ENCODE results near the gene MMP20.

The MMP20 gene

DNA sequence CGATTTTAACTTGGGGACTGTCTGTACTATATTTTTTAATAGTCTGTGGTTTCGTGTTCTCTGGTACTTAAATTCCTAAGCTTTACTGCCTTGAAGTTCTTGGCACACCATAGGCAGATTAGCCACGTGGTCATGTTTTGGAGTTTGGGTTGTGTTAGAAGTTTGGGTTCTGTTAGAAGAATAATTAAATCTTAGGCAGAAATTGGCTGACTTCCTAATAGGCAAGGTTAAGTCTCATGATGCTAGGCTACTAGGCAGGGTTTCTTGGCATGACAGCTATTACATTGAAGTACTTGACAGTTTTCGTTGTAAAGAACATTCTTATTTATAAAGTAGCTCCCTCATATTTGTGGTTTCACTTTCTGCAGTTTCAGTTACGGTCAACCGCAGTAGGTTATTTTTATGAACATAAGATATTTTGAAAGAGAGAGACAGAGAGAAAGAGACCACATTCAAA, 64.5 kb downstream of the MMP20 start:
- peak; percentile 16 for DNase-seq (ENCODE audit: insufficient read length, low spot score)
- peak; percentile 94 for FAIRE-seq

DNA sequence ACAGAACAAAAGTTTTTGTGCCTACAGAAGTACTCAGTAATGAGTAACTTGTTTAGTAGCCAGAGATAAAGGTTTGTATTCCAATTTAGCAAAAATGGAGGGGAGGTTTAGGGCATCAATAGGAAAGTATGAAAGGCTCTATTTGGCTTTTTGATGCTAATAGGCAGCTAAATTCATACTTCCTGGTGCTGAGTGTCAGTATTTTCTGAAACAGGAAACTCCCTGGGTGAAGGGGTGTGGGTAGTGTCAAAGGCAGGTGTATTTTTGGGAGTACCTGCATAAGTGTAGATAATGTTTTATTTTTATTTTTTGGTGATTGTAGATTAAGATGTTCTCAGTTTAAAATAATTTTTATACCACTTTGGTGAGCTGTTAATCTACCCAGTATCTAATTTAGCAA, 65.3 kb downstream of the MMP20 start:
- no peak for DNase-seq (ENCODE audit: insufficient read length, low spot score)
- peak; percentile 86 for FAIRE-seq

DNA sequence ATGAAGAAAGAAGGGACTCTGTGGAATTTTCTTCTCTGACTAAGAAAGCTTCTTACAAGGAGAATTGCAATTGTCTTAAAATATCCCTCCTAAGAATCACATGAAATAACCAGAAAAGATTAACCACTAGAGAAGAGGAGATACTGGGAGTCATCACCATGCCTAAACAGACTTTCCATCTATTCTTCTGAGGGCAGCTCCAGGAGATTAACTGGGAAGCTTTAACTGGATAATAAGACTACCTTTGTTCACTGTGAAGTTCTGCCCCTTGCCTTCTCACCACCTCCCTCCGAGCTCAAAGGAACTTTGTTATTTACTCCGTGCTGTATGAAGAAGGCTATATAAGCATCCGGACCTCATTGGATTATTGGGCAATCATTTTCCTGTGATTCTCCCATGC, 70.0 kb downstream of the MMP20 start:
- no peak for DNase-seq (ENCODE audit: insufficient read length, low spot score)
- no peak for FAIRE-seq

DNA sequence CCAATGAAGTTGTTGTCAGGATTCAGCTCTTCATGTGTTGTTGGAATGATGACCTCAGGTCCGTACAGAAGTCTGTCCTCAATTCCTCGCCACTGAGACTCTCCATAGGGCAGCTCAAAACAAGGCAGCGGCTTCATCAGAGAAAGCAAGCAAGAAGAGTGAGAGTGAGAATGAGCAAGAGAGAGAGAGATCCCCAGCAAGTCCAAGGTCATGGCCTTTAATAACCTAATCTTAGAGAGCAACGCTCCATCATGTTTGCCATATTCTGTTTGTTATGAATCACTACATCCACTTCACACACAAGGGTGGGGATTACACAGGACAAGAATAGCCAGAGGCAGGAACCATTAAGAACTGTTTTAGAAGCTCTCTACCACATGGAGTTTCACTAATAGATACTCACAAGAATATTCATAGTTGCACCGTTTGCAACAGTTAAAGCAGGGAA, 71.3 kb downstream of the MMP20 start:
- FAIRE-seq: peak; percentile 90
- DNase-seq (ENCODE audit: insufficient read length, low spot score): no peak

DNA sequence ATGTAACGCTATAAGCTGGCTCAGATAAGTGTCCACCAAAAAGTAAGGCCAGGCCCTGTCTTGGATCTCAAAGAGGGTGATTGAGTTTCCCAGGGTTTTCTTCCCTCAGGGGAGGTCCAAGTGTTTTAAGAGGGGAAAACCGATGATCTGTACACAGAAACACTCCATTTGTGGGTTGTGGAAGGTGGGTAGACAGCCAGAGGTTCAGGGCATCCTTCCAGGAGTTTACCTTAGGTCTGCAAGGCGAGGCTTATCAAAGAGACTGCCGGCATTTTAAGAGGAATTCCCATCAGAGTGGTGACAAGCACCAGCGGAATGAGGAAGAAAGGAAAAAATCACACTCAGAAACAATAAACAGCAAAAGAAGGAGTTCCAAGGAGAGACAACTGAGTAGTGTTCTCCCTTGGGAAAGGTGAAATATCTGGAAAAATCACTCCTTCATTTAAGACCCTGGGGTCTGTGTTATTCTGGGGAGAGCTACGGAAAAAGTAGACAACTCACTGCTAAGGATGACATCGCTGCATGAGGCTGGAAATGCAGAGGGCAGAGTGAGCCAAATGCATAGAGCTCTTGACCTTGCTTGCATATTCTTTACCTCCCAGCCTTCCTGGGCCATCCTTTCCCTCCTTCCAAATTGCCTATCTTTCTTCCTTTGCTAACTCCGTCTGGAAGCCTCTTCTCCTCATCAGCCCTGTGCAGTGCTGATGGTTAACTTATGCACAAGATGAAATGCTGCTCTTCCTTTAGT, 72.5 kb downstream of the MMP20 start:
- FAIRE-seq: peak; percentile 58
- no peak for DNase-seq (ENCODE audit: insufficient read length, low spot score)

DNA sequence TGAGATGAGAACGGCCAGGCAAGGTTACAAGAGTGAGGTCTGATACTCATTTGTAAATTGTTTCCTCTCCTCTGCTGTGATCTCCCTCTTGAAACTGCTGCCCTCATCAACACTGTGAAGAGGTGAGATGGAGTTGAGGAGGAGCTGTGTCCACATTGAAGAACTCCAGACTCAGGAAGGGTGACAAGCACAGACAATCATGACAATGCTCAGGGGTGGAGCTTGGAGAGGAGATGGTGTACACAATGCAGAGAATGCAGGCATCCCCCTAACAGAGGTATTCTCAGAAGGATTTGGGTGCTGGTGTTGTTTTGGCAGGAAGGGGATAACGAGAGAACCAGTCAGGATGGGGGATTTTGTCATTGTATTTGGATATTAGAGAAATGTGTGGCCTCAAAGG, 73.1 kb downstream of the MMP20 start:
- FAIRE-seq (peak; percentile 79), DNase-seq (ENCODE audit: insufficient read length, low spot score) (no peak)

DNA sequence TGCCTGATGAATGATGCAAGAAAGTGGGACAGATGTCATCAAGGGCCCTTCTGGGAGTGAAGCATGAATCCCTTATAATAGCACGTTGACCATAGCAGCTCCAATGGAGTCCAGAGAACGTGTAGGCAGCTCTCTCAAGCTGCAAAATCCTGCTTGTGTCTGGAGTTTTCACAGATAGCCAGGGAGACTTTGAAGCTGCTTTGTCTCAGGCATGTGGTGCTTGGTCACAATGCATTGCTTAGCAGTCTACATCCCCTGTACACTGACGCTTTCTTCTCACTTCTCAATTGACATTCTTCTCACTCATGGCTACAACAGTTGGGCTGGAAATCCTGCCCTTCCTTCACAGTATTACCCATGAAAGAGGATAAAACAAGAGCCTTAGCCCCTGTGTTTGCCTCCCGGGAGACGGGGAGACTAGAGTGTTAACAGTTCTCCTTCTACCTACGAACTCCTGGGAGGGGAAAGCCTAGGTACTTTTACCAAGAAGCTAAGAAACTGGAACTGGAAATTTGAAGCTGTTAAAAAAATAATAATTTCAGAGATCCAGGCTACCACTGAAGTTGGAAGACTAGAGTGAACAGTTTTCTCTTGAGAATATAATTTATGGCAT, 73.9 kb downstream of the MMP20 start:
- DNase-seq (ENCODE audit: insufficient read length, low spot score) (no peak), FAIRE-seq (peak; percentile 60)

DNA sequence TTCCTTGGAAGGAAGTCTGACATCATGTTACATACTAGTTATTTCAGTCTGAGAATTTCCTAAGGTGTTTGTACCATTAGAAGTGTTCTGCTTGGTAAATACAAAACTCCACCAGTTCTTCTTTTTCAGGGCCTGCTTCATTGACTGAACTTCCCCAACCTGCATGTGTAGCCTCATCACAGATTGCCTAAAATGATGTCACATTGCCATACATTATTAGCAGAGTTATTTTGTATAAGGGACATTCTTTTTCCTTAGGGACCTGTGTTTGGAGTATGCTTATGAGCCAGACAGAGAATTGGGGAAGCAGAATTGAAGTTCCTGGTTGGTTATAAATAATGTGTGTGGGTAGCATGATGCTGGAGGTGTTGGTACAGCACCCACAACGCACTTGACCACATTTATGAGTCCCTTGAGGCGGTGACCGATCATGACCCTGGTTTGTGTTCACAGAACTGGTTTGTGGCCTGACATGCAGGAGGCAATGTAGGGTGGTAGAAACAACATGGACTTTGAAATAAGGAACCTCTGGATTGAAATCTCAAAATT, 78.1 kb downstream of the MMP20 start:
- DNase-seq (ENCODE audit: insufficient read length, low spot score): no peak
- peak; percentile 75 for FAIRE-seq

DNA sequence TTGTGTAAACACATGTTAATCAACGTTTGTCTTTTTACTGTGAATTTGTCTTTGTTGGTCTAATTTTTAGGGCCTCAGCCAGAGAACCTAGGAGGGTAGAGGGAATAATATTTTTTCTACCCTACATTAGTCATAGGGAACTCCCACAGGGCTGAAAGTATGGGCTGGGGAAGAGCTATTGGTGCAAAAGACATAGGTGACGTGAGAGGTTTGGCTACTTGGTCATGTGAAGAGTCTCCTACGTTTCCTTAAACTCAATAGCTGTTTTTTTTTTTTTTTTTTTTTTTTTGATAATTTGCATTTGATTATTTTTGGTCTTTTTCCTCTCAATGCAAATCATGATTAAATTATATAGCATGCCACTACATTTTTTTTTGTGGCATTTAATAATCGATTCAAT, 78.7 kb downstream of the MMP20 start:
- FAIRE-seq: peak; percentile 88
- DNase-seq (ENCODE audit: insufficient read length, low spot score): no peak

DNA sequence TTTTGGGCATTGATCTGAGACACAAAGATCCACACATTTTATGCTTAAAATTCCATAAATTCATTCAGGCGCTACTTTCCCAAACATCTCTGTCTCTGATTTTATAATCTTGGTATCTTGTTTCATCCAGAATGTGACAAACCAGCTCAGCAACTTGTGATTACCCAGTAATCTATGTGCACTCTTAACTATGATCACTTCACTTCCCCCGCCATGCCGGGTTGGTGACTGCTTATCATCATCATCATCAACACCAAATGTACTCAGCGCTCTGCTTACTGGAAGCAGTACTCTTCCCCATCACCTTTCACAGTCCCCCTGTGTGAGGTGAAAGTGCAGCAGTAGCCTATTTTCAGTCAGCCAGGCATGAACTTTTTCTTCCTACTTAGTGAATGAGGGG, 79.4 kb downstream of the MMP20 start:
- DNase-seq (ENCODE audit: insufficient read length, low spot score) (no peak), FAIRE-seq (no peak)

DNA sequence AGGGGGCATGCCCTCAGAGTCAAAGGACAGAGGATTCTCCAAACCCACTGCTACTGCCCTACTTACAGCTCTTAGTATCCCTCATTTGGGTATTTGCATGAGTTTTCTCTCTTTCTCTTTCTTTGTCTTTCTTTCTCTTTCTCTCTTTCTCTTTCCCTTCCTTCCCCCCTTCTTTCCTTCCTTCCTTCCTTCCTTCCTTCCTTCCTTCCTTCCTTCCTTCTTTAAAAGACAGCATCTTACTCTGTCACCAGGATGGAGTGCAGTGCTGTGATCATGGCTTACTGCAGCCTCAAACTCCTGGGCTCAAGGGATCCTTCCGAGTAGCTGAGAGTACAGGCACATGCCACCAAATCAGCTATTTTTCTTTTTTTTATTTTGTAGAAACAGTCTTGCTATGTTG, 80.5 kb downstream of the MMP20 start:
- no peak for DNase-seq (ENCODE audit: insufficient read length, low spot score)
- FAIRE-seq: peak; percentile 33

DNA sequence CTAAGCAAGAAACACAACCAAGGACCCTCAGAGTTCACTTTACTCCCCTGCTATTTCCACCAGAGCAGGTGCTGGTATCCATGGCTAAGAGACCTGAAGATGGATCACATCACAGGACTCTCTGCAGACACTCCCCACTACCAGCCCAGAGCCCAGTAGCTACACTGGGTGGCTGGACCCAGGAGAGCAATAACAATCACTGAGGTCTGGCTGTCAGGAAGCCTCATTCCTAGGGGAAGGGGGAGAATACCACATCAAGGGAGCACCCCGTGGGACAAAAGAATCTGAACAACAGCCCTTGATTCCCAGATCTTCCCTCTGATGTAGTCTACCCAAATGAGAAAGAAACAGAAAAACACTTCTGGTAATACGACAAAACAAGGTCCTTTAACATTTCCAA, 85.6 kb downstream of the MMP20 start:
- no peak for FAIRE-seq
- DNase-seq (ENCODE audit: insufficient read length, low spot score): no peak

DNA sequence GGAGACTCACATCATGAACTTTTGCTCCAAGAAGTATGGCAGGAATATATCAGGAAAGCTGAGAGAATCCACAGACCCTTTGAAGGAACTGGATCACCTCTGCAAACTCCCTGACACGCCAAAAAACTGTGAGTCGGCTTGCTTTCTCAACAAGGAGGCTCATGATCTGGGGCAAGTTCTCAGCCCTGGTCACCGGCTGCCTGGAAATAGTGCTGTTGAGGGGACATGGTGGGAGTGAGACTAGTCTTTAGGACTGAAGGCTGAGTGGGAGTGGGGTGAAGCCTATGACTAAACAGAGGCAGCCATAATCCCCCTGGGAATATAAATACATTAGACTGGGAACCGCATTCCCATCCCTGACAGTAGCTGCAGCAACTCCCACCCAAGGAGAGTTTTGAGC, 86.2 kb downstream of the MMP20 start:
- FAIRE-seq: no peak
- DNase-seq (ENCODE audit: insufficient read length, low spot score): no peak

DNA sequence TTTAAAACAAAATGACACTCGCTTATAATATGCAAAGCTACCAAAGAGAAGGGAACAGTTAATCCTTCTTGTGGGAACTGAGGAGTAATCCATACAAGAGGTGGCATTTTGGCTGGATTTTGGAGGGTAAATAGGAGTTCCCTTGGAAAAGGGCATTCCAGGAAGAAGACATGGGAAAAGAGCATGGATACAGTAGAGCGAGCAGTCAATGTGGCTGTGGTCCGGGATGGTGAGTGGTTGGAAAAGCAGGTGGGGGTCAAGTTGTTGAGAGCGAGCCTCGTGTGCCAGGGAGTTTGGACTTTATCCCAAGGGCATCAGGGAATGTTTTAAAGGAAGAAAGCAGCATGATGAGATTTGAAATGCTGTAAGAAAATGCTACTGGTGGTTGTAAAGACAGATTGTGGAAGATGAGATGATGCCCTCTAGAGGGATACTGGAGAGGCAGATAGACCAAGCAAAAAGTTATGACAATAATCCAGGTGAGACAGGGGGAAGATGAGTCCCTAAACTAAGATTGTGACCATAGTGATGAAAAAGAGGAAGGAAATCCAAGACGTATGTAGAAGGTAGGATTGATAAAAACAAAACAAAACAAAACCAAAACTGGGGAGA, 90.8 kb downstream of the MMP20 start:
- FAIRE-seq: peak; percentile 86
- DNase-seq (ENCODE audit: insufficient read length, low spot score): no peak

DNA sequence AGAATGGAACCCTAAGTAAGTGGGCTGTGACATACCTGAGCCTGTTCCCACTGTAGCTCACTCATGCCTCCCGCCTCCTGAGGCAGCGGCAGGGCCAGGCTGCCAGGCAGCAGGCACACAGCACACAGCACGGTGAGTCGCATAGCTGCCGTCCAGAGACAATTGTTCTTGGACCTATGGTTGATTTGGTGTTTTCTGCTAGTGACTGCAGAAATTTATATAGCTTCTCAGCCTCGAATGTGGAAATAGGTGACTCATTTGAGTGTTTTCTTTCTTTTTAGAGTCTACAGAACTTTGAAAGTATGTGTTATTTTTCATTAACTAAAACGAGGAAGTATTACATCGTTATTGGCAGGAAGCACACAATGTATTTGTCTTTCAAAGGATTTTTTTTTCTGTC, 94.6 kb downstream of the MMP20 start, which contains the start of gene MMP7:
TSS of gene MMP7 (minus strand) at position 190 of the 400 bp plus-strand sequence. CDS start at position 143, 47 bp downstream.
- FAIRE-seq: no peak
- DNase-seq (ENCODE audit: insufficient read length, low spot score): no peak

DNA sequence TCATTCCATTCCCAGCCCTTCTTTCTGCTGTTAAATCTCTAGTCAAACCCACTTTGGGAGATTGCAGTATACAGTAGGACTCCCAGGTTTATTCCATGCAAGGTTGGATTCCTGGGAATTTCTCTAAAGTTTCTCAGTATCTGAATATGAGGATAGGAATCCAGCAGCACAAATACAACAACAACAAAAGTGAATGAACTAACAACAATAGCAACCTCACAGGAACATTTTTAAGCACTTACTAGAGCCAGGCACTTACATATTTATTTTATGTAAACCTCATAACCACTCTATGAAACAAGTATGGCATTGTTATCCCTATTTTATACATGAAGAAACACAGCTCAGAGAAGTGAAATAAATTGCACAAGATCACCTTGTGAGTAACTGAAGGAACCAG, 96.5 kb downstream of the MMP20 start:
- no peak for FAIRE-seq
- no peak for DNase-seq (ENCODE audit: insufficient read length, low spot score)

DNA sequence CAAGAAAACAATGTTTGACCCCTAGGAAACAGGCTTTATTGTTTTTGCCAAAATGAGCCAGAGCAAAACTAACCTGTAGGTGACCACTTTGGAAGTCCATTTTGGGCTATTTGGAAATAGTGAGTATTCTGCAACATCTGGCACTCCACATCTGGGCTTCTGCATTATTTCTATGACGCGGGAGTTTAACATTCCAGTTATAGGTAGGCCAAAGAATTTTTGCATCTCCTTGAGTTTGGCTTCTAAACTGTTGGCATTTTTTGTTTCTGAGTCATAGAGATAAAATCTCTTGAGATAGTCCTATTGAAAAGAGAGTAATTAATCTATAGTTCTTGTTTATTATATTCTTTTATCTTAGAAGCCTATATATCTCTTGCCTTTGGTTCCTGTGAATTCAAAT, 97.4 kb downstream of the MMP20 start:
- FAIRE-seq: no peak
- DNase-seq (ENCODE audit: insufficient read length, low spot score): no peak

DNA sequence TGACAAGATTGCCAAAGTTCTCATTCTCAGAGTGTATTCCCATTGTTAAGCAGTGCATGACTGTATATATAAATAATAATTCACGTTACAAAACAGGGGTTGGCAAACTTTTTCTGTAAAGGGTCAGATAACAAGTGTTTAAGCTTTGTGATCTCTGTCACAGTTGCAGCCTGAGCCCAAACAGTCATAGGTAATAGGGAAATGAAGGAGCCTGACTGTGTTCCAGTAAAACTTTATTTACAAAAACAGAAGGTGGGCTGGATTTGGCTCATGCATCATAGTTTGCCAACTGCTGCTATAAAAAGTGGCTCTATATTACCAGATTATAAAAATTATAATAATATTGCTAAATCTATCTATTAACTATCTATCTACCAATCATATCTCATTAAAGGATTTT, 98.1 kb downstream of the MMP20 start:
- FAIRE-seq: no peak
- DNase-seq (ENCODE audit: insufficient read length, low spot score): no peak
